GM21360 (cell line): ENCODE measurements around the gene EIF3K.

Source experiments
- ATAC-seq: cut with Tn5 transposase; IDR thresholded peaks from one replicate; pipeline ENCODE4 v1.9.1; 2021; ENCODE audit warnings: mild to moderate bottlenecking, moderate library complexity; ENCODE audit not compliant: unreplicated experiment

Gene EIF3K

GRCh38 chr19:38665219-38665931 is 46.4 kb downstream of the EIF3K start:
- no peak for ATAC-seq

DNA sequence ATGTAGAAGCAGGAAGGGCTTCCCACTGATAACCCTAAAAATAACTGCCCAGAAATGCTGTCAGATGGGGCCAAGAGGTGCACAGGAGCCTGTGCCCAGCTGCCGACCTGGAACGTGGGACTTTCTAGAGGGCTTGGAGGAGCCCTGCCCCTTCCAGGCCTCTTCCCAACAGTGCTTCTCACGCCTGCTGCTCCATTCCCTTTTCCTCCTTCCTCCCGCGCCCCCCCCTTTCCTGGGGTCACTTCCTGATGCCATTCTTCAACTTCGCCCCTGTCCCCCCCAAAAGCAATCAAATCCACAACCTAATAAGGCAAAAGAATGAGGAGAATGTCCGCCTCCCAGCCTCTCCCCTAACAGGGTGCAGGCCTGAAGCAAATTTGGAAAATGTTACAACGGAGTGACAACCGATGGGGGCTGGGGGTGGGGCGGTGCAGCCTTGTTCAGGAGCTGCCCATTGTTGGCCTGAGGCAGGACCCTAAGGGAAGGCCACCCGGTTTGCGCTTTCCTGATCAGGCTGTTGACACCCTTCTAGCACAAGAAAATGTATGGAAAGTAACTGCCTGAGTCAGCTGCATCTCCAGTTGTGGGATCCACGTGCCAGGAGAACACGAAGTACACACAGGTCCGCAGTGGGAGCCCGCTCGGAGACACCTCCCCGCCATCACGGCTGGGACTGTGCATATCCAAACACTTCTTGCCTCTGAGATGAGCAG is 47.1 kb downstream of the EIF3K start:
- ATAC-seq = no peak

GRCh38 chr19:38666663-38667511 is 47.9 kb downstream of the EIF3K start:
- no peak for ATAC-seq

GRCh38 chr19:38667661-38668171 is 48.7 kb downstream of the EIF3K start:
- ATAC-seq = no peak

GRCh38 chr19:38669552-38669951 is 50.6 kb downstream of the EIF3K start:
- ATAC-seq = no peak

GRCh38 chr19:38670921-38671398 is 52.0 kb downstream of the EIF3K start:
- ATAC-seq = no peak

GRCh38 chr19:38671654-38672053 is 52.7 kb downstream of the EIF3K start:
- no peak for ATAC-seq

DNA sequence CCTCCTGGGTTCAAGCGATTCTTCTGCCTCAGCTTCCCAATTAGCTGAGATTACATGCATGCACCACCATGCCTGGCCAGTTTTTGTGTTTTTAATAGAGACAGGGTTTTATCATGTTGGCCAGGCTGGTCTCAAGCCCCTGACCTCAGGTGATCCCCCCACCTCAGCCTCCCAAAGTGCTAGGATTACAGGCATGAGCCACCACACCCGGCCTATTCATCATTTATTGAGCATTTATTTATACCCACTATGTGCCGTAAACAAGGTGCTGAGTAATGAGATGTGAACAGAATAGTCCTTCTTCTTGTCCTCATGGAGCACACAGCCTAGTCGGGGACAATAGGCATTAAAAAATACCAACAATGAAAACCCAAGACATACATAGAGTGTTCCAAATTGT is 54.0 kb downstream of the EIF3K start:
- no peak for ATAC-seq

GRCh38 chr19:38674388-38675171 is 55.6 kb downstream of the EIF3K start:
- no peak for ATAC-seq

DNA sequence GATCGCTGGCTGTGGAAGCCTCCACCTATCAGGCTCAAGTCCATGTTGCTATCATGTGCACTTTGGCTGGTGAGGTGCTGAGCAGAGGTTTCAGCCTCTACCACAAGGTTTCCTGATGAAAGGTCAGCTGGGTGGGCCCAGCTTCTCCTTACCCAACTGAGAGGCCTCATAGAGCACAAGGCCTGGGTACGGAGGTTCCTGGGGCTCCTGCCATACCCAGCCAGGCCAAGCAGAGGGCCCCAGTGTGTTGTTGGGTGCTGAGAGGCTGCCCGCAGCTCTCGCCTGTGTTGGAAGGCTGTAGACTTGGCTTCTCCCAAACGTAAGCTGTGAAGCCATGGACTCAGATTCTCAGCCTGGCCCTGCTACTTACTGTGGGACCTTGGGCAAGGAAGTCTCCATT is 56.6 kb downstream of the EIF3K start:
- no peak for ATAC-seq

DNA sequence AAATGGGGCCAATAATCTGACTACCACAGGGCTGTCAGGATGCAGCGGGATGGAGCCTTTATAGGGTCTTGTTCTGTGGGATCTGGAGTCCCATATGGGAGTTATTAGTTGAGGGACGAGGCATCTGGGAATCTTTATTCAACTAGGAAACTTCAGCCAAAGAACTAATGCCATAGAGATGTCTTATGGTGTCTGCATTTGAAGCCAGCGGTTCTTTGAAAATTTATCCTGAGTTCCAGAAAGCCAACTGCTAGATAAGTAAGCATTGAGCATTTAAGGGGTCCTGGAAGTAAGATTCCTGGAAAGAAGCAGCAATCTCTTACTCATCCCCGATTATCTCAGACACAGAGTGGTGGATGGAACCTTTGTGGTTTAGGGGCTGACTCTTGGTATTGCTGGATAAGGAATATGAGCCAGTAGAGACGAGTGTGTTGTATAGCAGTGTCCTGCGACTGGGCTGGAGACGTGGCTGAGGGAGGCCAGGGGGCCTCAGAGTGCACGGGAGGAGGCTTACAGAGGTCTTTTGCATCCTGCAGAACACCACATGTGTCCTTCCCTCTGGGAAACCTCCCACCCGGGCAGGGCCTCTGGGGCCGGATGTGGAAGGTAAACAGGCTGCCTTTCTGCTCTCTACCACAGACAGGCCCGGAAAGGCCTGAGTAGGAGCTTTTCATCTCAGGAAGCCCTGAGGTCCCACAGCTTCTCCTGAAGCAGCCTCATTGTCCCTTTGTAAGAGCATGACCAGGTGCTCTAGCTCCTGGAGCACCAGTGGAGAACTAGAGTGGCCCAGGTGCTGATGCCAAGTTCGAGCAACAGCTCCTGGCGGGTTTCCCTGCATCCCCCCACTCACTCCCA is 57.3 kb downstream of the EIF3K start:
- no peak for ATAC-seq

DNA sequence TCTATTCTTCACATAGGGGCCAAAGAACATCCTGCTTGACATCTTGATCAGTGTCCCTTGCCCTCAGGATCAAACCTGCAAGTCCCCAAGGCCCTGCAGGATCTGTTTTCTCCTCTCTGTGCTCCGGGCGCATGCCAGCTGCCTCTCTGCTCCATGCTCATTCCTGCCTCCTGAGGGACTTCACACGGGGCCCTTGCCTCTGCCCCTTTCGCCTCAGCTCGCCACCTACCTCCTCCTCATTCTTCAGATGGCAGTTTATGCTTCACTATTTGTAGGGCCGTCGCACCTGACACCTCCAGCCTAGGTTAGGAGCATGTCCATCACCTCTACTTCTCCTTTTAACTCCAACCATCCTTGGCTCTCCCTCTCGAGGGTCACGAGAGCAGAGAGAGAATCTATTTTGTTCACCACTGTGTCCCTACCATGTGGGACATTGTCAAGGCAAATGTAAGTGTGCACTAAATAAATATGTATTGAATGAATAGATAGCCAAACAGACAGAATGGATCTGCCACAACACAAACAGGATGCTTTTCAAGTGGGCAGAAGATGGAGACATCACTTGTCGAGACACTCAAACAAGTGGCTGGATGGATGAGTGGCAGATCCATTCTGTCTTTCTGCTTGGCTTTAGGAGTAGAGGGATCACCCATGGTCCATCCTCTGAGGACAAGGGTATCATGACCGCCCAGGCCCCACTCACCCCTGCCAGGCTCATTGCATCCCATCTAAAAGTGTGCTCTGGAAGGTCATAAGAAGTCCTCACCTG is 58.1 kb downstream of the EIF3K start:
- ATAC-seq = no peak

- no peak for ATAC-seq
Observed at GRCh38 chr19:38678217-38678890, 59.4 kb downstream of the EIF3K start.

GRCh38 chr19:38678891-38679494 is 60.0 kb downstream of the EIF3K start:
- ATAC-seq = no peak

DNA sequence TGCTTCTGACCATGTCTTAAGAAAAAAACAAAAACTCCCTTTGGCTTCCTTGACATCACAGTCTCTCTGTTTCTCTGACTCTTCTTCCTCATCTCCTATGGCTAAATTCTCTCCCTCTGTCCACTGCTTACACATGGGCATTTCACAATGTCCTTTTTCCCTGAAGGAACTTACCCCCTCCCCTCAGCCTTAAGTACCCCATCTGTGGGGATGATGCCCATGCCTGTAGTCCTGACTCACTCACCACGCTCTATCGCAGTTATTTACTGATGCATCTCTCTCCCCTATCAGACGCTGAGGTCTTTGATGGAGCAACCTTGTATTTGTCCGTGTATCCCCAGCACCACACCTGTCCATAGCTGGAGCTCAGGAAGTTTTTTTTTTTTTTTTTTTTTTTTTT is 60.9 kb downstream of the EIF3K start:
- no peak for ATAC-seq

GRCh38 chr19:38682195-38682867 is 63.3 kb downstream of the EIF3K start:
- ATAC-seq = no peak

- ATAC-seq = no peak
Observed at GRCh38 chr19:38682872-38683392, 63.9 kb downstream of the EIF3K start.
